Neutrophil (primary cell): Measurements from ENCODE around the gene MRRF.
"Not testable (repeated sequence)": the region's sequence is repeated elsewhere in the genome, so short reads cannot be mapped to it uniquely, and the experiment has no call there.

Experiments used
- H3K27ac ChIP-seq: fragments of 200-600 bp; sonication (generic); 2 replicates; pipeline ENCODE4 v1.5.1; 2016; ENCODE audit warnings: mild to moderate bottlenecking, moderate library complexity
- H3K27me3 ChIP-seq: fragments of 200-600 bp; sonication (generic); 2 replicates; pipeline ENCODE4 v1.6.0; 2016; ENCODE audit warnings: mild to moderate bottlenecking
- H3K36me3 ChIP-seq: fragments of 200-600 bp; sonication (generic); 2 replicates; pipeline ENCODE4 v1.5.1; 2017
- H3K4me1 ChIP-seq, 2 experiments: fragments of 200-600 bp in 1 of 2; sonication (generic) in 1 of 2; 1 replicate in 1 of 2; 2 replicates in 1 of 2; pipeline versions ENCODE4 v1.5.1 to v1.6.1; 2013 to 2016; ENCODE audit warnings: low read depth in 1 of 2, low read length in 1 of 2, mild to moderate bottlenecking in 1 of 2, moderate library complexity in 1 of 2; ENCODE audit not compliant: control insufficient read depth in 1 of 2, insufficient read depth in 1 of 2
- H3K4me3 ChIP-seq, 2 experiments: fragments of 200-600 bp in 1 of 2; sonication (generic) in 1 of 2; 1 replicate in 1 of 2; 2 replicates in 1 of 2; pipeline ENCODE4 v1.5.1; 2013 to 2016; ENCODE audit warnings: low read depth in 1 of 2, low read length in 1 of 2, mild to moderate bottlenecking in 1 of 2, moderate library complexity in 1 of 2
- H3K9me3 ChIP-seq: fragments of 200-600 bp; sonication (generic); 2 replicates; pipeline ENCODE4 v1.5.1; 2016
- TF ChIP-seq, protein P1 (sequence below): fragments of 200-600 bp; sonication (generic); IDR thresholded peaks from 2 replicates; pipeline ENCODE4 v1.5.1; 2016; ENCODE audit warnings: antibody characterized with exemption

The MRRF gene

DNA sequence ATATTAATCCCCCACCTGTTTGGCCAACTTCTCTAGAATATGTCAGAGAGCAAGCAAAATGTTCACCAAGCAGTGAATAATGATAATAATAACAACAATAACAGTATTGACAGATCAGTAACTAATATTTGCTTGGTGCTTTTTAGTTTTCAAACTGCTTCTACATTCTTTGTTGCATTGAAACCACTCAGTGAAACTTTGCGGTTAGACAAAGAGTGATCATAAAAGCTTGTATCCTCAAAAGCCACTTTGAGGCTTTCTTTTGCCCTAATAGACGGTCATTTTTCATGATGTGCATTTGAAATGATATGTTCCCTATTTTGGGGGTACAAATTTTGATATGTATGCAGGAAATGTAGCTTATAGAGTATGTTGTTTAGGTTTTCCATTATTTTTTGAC, 62.5 kb downstream of the MRRF start:
- peaks cover 30% of the 10 kb centered on the region for H3K36me3 ChIP-seq
- no peaks in the 10 kb centered on the region for H3K9me3 ChIP-seq
- TF ChIP-seq, protein P1, sequence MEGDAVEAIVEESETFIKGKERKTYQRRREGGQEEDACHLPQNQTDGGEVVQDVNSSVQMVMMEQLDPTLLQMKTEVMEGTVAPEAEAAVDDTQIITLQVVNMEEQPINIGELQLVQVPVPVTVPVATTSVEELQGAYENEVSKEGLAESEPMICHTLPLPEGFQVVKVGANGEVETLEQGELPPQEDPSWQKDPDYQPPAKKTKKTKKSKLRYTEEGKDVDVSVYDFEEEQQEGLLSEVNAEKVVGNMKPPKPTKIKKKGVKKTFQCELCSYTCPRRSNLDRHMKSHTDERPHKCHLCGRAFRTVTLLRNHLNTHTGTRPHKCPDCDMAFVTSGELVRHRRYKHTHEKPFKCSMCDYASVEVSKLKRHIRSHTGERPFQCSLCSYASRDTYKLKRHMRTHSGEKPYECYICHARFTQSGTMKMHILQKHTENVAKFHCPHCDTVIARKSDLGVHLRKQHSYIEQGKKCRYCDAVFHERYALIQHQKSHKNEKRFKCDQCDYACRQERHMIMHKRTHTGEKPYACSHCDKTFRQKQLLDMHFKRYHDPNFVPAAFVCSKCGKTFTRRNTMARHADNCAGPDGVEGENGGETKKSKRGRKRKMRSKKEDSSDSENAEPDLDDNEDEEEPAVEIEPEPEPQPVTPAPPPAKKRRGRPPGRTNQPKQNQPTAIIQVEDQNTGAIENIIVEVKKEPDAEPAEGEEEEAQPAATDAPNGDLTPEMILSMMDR: no peak
- no peak overlapping the region for H3K4me3 ChIP-seq
- H3K27ac ChIP-seq: no peak overlapping the region
- H3K4me1 ChIP-seq: no peaks in the 10 kb centered on the region
- no peaks in the 10 kb centered on the region for H3K27me3 ChIP-seq

DNA sequence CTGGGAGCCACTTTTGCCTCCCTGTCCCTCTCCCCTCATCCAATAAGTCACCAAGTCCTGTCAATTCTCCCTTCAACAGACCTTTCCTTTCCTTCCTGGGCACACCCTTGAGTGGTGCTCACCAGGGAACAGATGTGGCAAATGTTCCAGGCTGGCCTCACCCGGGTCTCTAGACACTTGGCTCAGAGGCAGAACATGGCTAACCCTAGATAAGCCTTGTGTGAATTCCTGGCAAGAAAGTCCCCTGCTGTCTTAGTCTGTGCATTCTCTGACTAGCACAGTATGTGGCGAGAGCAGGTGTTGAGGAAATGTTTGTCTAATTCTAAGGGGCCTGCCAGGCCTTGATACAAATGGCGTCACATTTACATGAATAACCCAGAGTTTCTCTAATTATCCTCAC, 64.9 kb downstream of the MRRF start:
- Histone ChIP-seq H3K36me3 (peaks cover 8% of the 10 kb centered on the region), H3K9me3 (no peaks in the 10 kb centered on the region), H3K27me3 (no peaks in the 10 kb centered on the region), H3K27ac (no peak overlapping the region), H3K4me1 (no peaks in the 10 kb centered on the region), H3K4me3 (no peak overlapping the region)
- TF ChIP-seq, protein P1: no peak

DNA sequence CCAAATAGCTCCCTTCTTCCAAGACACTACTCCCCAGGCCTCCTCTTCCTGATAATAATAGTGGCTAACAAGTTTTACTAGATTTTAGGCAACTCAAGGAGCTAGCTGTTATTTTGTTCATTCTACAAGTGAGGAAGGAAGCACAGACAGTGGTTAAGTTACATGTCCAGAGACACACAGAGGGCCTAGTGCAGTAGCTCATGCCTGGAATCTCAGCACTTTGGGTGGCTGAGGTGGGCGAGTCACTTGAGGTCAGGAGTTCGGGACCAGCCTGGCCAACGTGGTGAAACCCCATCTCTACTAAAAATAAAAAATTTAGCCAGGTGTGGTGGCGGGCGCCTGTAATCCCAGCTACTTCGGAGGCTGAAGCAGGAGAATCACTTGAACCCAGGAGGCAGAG, 65.8 kb downstream of the MRRF start:
- not testable (repeated sequence) for H3K9me3 ChIP-seq, H3K27ac ChIP-seq, H3K4me3 ChIP-seq, H3K4me1 ChIP-seq, H3K36me3 ChIP-seq, H3K27me3 ChIP-seq

DNA sequence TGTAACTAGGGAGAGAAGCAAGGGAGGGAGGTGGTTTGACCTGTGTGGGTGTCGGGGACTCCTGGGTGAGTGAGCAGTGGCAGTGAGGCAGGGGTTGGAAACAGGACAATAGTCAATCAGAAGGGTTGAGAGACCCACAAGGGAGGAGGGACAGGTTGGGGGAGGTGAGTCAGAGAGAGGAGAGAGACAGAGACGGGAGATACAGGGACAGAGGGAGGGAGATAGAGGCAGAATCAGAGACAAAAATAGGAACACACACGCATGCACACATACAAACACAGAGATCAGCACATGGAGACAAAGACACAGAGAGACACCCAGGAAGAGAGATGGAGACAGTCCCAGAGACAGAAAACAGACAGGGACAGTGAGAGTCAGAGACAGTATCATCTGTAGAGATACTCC, 66.8 kb downstream of the MRRF start:
- Histone ChIP-seq H3K9me3 (no peaks in the 10 kb centered on the region), H3K27me3 (no peaks in the 10 kb centered on the region), H3K4me3 (no peak overlapping the region), H3K36me3 (peaks cover 8% of the 10 kb centered on the region), H3K4me1 (no peaks in the 10 kb centered on the region), H3K27ac (no peak overlapping the region)
- TF ChIP-seq, protein P1: no peak

DNA sequence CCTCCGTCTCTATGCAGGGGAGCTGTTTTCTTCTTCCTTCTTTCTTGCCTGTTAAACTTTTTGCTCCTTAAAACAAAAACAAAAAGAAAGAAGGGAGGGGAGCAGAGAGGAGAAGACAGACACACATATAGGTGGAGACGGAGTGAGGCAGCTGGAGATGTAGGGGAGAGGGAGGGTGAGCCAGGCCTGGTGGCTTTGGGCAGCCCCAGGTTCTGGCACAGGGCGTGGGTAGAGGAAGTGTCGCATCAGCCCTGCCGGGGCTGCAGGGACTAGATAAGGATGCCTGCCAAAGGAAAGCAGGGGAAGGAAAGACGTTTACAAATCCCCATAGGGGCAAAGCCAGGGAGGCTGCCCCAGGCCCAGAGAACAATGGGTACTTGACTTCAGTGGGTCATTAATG, 67.4 kb downstream of the MRRF start:
- no peaks in the 10 kb centered on the region for H3K27me3 ChIP-seq
- no peak overlapping the region for H3K27ac ChIP-seq
- H3K9me3 ChIP-seq: no peaks in the 10 kb centered on the region
- TF ChIP-seq, protein P1: no peak
- H3K36me3 ChIP-seq: peaks cover 4% of the 10 kb centered on the region
- H3K4me3 ChIP-seq: no peak overlapping the region
- H3K4me1 ChIP-seq: no peaks in the 10 kb centered on the region

GRCh38 chr9:122332644-122333043, 68.0 kb downstream of the MRRF start:
- Histone ChIP-seq H3K36me3 (peaks cover 4% of the 10 kb centered on the region), H3K4me3 (no peak overlapping the region), H3K27me3 (no peaks in the 10 kb centered on the region), H3K27ac (no peak overlapping the region), H3K9me3 (no peaks in the 10 kb centered on the region), H3K4me1 (no peaks in the 10 kb centered on the region)
- TF ChIP-seq, protein P1: no peak
